GM18873 (cell line): Measurements from ENCODE around the gene TMEM270.
"Not testable (repeated sequence)": the region's sequence is repeated elsewhere in the genome, so short reads cannot be mapped to it uniquely, and the experiment has no call there.

Experiments
- ATAC-seq: cut with Tn5 transposase; IDR thresholded peaks from one replicate; pipeline ENCODE4 v1.9.1; 2021; ENCODE audit warnings: mild to moderate bottlenecking, moderate library complexity, moderate number of reproducible peaks; ENCODE audit not compliant: unreplicated experiment, low FRiP score

TMEM270 gene

GRCh38 chr7:73831834-73832651 is 28.9 kb upstream of the TMEM270 start:
- ATAC-seq, result no peak

GRCh38 chr7:73832806-73833205 is 28.2 kb upstream of the TMEM270 start:
- no peak for ATAC-seq

DNA sequence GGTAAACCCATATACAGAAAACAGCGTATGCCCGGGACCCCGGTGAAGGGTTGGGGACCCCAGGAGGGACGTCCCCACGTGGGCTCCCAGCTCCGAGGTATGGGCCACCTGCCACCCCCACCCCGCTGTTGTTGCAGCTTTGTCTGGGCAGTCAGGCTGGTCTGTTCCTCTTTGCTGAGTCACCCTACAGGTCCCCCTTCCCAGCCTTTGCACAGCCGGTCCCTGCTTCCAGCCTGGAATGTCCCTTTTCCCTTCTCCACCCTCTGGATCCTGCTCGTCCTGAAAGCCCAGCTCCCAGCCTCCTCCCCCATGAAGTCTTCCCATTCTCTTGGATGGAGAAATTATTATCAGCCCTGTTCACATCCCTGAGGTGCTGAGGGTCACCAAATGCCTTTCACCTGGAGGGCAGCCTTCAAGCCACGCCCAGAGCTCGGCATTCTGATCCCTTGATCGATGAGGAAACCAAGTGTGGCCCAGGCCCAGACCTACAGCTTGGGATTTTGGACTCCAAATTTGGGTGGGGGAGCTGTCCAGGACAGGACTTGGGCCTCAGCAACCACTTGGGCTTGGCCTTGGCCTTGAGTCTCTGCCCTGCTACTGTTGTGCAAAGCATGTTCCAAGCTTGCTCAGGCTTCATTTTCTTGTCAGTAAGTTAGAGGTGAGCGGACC is 27.6 kb upstream of the TMEM270 start:
- ATAC-seq, result no peak

GRCh38 chr7:73834626-73835191 is 26.2 kb upstream of the TMEM270 start:
- ATAC-seq, result no peak

- ATAC-seq, result not testable (repeated sequence)
Measured at GRCh38 chr7:73837167-73837566, 23.8 kb upstream of the TMEM270 start.

DNA sequence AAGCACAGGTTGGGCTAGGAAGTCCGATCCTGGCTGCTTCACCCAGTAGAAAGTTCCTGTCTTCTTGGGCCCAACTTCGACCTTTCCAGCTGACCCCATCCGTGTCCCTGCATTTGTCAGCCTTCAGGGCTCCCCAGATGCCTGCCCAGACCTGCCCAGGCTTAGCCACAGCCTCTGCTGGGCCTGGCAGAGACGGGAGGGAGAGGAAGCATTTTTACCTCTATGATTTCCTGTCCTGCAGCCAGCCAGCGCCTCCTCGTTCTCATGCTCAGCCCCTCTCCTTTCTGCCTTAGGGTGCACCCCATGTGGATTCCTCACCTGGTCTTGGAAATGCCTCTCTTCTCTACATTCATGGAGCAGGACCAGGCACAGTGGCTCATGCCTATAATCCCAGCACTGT is 22.3 kb upstream of the TMEM270 start:
- ATAC-seq, result no peak

DNA sequence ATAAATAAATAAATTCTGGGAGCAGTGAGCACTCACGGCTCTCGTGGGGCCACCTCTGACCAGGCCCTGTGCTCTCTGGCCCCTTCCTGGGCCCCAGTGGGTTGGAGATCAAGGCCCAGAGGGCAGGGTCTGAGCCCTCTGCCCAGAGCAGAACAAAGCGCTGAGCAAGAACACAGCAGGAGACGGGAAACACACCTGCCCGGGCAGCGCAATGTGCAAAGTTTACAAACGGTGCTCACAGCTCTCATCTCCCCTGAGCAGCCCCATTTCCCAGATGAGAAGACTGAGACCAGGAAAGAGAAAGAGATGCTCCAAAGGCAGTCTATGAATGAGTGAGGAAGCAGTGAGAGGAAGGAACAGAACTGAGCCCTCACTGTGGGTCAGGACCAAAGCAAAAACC is 21.7 kb upstream of the TMEM270 start:
- ATAC-seq, result no peak

GRCh38 chr7:73839743-73840714 is 20.9 kb upstream of the TMEM270 start:
- ATAC-seq, result no peak

GRCh38 chr7:73840715-73841379 is 20.1 kb upstream of the TMEM270 start:
- no peak for ATAC-seq

- no peak for ATAC-seq
Measured at GRCh38 chr7:73841689-73842066, 19.3 kb upstream of the TMEM270 start.

DNA sequence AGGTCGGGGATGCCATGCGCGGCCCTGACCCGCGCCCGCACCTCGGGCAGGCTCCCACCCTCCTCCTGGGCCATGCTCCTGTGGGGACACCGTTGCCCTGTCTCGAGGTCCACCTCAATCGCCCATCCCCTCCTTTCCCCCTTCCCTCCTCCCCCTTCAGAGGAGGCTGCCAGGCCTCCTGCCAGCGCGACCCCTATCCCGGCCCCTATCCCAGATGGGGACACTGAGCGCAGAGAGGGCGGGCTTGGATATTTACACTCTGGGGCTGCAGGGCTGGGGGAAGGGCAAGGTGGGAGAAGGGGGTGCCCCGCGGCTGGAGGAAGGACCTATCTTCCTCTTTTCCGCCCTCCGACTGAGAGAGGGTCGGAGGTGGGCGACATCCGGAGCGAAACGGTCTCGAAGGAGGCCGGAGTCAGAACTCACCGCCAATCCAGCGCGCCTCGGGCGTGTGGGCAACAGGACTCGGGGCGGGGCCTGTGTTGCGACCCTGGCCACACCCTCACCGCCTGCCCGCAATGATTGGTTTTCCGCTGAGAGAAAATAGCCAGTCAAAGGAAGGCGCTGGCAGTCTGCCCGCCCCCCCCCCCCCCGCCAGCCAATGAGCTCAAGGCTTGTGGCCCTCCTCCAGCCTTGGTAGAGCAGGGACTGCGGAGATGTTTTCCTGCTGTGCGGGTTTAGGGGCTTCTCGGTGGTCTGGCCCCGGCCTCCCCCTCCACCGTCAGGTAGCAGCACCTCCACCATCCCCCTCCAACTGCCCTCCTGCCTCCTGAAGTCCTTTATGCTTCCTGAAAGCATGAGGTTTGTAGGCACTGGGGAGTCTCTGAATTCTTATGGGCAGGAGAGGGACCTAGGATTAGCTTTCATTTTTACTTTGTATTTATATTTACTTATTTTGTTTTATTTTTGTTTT is 18.6 kb upstream of the TMEM270 start, which contains the start of gene METTL27:
Gene METTL27 (minus strand): TSS at position 450 of the 910 bp plus-strand sequence. CDS start 376 bp downstream, at position 74.
- peak; percentile 80 for ATAC-seq

- ATAC-seq, result no peak
Measured at GRCh38 chr7:73844131-73844547, 16.8 kb upstream of the TMEM270 start.

- ATAC-seq, result no peak
Measured at GRCh38 chr7:73844848-73845460, 16.0 kb upstream of the TMEM270 start.

DNA sequence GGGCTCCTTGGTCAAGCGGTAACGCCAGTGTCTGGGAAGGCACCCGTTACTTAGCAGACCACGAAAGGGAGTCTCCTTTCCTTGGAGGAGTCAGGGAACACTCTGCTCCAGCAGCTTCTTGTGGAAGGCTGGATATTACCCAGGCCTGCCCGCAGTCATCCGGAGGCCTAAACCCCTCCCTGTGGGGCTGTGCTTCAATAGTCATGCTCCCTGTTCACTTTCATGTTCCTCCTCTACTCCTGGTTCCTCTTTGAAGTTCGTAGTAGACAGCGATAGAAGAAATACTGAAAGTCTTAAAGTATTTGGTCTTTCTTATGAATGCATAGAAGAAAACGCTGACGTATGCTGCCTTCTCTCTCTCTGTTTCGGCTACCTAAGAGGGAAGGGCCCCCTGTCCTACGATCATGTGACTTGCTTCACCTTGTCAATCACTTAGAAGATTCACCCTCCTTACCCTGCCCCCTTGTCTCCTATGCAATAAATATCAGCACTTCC is 15.2 kb upstream of the TMEM270 start:
- ATAC-seq, result not testable (repeated sequence)

DNA sequence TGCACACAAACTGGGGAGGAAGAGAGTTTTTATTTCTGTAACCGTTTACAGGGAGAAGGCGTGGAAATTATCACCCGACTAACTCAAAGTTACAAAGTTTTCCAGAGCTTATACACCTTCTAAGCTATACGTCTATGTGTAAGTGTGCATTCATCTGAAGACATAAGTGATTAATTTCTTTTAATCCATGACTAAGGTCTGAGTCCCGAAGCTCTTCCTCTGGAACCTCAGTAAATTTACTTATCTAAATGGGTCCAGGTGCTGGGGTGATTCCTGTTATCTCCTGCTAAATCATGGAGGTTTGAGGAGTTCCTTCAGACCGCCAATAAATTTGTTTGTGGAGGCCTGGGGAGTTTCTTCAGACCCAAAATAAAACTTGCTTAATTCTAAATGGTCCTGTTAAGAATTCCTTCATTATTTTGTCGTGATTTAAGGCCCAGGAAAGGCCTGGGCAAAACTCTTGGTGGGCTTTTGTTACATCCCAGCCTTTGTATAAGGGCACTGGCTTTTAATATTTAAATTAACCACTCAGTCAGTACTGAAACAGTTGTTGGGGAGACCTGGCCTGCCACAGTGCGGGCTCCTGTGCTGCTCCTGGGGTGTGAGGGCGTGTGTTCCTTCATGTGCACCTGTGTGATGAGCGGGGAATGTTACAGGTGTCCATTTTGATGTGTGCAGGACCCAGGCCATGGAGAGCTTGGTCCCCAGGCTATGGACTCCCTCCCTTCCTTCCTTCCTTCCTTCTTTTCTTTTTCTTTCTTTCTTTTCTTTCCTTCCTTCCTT is 12.8 kb upstream of the TMEM270 start:
- ATAC-seq, result no peak

DNA sequence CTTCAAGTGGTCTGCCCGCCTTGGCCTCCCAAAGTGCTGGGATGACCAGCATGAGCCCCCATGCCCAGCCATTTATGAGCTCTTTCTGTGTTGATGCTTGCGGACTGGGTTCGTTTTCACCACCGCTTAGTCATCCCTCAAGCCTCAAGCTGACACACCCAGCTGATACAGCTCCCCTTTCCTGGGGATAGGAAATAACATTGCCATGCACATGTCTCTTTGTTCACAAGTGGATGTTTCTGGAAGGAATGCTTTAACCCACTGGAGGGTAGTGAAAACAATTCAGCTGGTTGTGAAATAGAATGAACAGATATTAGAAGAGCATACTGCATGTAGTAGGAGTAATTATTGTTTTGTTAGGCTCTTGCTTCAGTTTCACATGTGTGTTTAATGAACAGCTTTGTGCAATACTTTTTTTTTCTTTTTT is 10.2 kb upstream of the TMEM270 start:
- no peak for ATAC-seq
